GM10248 (cell line): ENCODE results near the gene SIGLEC6.

Source experiments
- CTCF ChIA-PET: fragments of 300-600 bp; sonication (Branson Sonifier 250); formaldehyde crosslinking; extraction: SDS; loops from one replicate; lab custom pipeline; 2021; ENCODE audit warnings: antibody characterized with exemption; lab: Yijun Ruan, JAX
- POLR2A ChIA-PET: fragments of 350-650 bp; sonication (Branson Sonifier 250); formaldehyde crosslinking; extraction: SDS; loops from one replicate; lab custom pipeline; 2020; ENCODE audit warnings: antibody characterized with exemption; lab: Yijun Ruan, JAX
- DNase-seq: peaks from one replicate; pipeline ENCODE4 v3.0.0; 2012; ENCODE audit errors: extremely low spot score
- TF ChIP-seq, protein P1 (sequence below): IDR thresholded peaks from 2 replicates; pipeline ENCODE4 v1.5.1; 2012; ENCODE audit warnings: mild to moderate bottlenecking, low read depth; ENCODE audit errors: extremely low read depth, missing control alignments, control extremely low read depth

SIGLEC6 gene

DNA sequence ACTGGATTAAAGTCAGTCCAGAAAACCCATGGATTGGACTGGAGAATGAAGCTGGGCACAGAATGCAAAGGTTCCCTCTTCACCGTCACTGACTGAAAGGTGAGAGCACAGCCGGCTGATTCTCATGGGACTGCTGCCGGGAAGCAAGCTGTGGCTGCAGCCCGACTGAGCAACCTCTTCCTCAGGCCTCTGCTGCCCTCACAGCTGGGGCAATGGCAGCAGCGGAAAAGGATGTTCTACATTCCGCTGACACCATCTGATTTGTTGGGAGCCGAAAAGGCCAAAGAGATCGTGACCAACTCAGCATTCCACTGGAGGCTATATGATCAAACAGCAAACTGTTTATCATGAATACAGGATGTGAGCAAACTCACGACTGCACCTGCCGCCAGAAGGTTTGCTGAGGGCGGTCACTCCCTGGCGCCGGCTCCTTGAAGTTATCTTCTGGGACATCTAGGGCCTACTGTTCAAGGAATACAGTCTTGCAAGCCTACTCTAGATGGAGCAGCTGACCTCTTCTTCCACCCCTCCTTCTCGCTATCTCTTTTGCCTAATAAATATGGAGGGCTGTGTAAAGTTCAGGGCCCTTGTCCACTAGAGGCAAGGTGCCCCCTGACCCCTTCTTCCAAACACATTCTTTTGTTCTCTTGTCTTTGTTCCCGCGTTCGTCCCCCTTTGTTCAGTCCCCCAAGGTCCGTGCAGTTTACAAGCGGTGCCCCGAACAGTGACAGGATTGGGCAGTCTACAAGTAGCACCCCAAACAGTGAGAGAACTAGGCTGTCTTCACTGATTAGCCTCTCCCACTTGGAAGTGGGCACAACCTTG, 19.6 kb upstream of the SIGLEC6 start:
- TF ChIP-seq, protein P1, sequence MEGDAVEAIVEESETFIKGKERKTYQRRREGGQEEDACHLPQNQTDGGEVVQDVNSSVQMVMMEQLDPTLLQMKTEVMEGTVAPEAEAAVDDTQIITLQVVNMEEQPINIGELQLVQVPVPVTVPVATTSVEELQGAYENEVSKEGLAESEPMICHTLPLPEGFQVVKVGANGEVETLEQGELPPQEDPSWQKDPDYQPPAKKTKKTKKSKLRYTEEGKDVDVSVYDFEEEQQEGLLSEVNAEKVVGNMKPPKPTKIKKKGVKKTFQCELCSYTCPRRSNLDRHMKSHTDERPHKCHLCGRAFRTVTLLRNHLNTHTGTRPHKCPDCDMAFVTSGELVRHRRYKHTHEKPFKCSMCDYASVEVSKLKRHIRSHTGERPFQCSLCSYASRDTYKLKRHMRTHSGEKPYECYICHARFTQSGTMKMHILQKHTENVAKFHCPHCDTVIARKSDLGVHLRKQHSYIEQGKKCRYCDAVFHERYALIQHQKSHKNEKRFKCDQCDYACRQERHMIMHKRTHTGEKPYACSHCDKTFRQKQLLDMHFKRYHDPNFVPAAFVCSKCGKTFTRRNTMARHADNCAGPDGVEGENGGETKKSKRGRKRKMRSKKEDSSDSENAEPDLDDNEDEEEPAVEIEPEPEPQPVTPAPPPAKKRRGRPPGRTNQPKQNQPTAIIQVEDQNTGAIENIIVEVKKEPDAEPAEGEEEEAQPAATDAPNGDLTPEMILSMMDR: no peak
- CTCF ChIA-PET: interaction anchor here (0.8 to 1.8 kb wide), 4 partner anchors 10 to 57 kb away, joined by 3 to 4 read pairs (median 4); no protein-coding TSS in a partner anchor
- DNase-seq: no peak
- POLR2A ChIA-PET: no interaction called here

DNA sequence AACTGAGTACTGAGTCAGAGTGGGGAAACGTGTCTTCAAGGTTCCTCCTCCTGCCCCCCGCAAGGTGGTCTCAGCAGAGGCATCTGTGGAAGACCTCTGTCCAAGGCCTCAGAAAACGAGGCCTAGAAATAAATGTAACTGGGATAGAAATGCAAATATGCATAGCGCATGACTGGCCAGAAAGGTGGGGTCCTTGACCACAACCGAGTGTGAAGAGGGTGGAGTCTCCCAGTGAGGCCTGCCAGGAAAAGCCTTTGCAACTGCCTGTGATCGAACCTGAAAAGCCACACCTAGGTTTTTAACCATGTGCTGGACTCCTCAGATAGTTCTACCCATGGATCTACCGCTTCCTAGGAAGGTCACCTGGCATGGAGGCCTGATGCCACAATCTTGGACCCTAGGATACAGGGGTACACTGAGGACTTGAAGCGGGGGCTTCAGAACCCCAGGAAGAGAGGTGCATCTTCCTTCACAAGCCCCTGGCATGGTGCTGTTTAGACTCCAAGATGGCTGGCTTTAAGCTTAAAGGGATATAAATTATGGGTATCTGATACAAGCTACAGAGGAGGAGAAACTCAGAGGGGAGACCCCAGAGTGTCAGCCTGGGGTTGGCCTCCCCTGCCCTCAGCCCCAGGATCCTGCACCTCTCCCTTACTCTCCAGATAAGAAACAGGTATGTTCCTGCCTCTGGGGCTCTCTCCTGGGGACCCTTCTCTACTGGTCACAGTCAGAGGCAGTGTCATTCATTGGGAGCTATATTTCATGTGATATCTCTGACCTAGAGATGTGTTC, 18.3 kb upstream of the SIGLEC6 start:
- no peak for DNase-seq
- TF ChIP-seq, protein P1: no peak
- ChIA-PET POLR2A (no interaction called here), CTCF (interaction anchor here (1.2 kb wide), 1 partner anchor 12 kb away, joined by 4 read pairs; no protein-coding TSS in a partner anchor)

DNA sequence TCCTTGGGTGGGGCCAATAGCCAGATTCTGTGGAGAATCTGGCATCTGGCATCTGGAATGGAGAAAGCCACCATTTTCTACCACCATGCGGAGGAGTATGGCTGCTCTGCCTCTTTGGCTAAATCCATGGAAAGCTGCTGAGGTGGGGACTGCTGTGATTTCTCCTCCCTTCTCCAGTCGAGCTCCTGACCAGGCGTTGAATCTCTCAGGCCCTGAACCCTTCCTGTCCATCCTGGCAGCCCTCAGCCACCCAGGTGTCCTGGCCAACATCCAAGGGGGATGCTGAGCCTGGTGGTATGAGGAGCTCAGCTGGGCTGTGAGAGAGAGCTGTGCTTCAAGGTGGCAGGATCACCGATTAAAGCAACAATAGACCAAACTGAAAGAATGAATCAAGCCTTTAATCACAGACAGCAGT, 17.4 kb upstream of the SIGLEC6 start:
- TF ChIP-seq, protein P1: no peak
- CTCF ChIA-PET: interaction anchor here (1.2 kb wide), 1 partner anchor 13 kb away, joined by 3 read pairs; no protein-coding TSS in a partner anchor
- no peak for DNase-seq
- POLR2A ChIA-PET: no interaction called here

DNA sequence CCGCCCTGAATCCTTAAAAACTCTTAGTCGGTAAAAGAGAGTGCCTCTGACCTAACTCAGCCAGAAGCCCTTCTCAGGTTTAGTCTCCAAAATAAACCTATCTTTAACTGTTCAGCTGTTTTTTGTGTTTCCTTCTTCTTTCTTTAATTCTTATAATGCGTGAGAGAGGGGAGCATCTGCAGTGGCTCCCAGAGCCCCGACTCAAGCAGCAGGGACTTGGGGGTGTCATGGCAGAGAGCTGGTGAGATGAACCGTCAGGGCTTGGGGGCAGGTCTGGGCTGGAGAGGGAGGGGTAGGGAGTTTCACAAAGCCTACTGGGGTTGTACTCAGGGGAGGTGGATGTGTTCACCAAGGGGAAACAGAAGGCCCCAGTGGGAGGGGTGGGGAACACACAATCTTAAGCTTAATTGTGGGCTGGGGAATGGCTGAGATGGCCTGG, 16.8 kb upstream of the SIGLEC6 start:
- no peak for DNase-seq
- ChIA-PET CTCF (interaction anchor here (1.0 to 1.7 kb wide), 6 partner anchors 10 to 109 kb away, joined by 3 to 5 read pairs (median 4); no protein-coding TSS in a partner anchor), POLR2A (no interaction called here)
- TF ChIP-seq, protein P1: no peak

DNA sequence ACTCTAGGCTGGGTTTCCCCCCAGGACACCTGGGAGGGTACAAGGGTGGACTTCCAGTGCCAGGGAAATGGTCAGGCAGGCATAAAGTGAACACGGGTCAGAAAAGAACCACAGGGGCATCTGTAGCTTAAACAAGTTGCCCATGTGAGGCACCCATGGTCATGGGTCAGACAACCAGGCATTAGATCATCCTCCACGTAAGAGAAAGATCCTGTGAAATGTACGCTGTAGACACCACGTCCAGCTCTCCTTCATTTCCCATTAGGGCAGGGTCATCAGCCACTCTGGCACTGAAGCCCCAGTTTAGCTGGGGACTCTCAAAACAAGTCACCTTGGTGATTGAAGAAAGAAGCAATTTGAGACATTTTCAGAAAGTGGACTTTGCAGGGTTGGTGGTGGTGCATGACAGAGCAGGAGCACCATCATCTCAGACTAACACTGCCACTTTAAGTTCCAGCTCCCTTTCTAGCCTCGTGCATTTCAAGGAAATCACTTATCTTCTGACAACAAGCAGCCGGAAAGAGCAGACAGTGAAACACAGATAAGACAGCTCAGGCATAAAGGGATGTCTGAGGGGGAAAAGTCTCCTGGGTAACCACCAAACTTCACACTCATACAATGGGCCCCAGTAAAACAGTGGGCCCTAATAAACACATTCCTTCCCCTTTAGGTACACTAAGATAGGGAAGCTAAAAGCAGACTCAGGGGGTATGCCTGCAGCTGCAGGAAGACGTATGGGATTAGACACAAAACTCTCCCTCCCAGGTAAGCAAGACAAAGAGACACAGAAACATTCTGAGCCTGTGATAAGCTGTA, 16.1 kb upstream of the SIGLEC6 start:
- ChIA-PET POLR2A (no interaction called here), CTCF (interaction anchor here (1.0 to 1.7 kb wide), 6 partner anchors 11 to 110 kb away, joined by 3 to 5 read pairs (median 4); no protein-coding TSS in a partner anchor)
- TF ChIP-seq, protein P1: no peak
- no peak for DNase-seq
